ENCODE results near the gene AMIGO1.

The AMIGO1 gene

DNA sequence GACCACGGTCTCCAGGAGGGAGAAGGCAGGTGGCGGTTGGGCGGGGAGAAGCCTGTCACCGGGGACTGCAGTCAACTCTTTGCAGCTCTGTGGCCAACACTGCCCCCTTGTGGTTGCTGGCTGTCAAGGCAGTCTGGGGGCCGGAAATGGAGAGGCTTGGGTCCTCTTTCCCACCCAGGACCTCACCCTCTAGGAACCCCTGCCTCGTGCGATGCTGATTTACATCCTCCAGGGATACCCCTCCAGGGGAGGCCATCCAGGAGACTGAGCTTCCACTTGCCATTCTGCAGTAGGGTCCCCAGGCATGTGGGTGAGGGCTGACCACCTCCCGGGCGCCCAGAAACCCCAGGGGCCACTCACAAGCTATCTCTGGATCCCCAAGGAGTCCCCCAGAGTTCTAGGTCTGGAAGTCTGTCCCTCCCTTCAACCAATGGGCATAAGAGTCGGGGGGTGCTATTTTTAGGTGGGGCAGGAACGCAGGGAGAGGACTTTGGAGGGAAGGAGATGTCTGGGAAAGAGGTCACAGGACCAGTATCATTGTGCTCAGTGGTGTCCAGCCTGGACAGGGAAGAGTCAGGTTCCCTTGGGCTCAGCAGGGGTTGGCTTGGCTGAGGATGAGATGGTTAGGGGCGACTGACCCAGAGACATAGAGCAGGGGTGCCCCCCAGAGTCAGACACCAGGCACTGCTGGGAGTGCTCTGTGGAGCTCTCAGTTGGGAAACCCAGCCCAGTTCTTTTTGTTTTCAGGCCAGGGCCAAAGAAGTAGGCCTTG, 23.0 kb upstream of the AMIGO1 start:
- DNase-seq (ENCODE audit: low read depth), result peak; percentile 88

DNA sequence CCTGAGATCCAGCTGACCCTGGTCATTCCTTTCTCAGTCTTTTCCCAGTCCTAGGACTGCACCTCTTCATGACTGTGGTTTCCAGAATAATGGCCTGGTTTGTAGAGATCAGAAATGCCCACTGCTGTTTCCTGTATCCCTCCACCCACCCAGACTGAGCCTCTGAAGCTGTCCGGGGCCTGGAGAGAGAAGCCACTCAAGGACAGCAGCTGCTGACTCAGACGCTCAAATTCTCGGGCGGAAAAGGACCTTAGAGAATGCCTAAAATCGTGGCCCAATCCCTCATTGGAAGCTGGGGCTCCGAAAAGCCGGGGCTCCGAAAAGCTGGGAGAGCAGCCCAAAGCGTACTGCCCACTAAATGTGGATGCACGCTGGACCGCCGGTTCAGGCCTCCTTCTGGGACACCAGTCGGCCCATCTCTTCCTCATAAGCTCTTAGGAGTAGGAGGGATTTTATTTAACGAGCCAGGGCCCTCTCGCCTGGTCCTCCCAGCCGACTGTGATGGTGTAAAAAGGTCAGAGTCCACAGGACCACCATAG, 22.4 kb upstream of the AMIGO1 start:
- DNase-seq (ENCODE audit: low read depth), result peak; percentile 25

DNA sequence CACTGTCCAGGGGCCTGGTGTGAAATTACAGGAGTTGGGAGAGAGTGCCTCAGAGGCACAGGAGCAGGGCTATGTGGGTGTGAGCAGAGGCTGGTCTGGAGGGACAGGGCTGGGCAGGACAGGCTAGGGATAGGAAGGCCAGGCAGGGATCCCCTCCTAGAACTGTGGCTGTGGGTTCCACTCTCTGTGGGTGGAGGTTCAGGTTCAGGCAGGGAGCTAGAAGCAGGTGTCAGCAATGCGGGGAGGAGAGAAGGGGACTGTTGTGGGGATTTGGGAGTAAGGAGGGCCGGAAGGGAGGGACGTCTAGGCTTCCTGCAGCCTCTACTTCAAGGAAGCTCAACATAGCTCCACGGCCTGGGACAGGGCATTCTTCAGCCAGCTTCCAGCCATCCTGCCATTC, 21.9 kb upstream of the AMIGO1 start:
- DNase-seq (ENCODE audit: low read depth), result no peak

DNA sequence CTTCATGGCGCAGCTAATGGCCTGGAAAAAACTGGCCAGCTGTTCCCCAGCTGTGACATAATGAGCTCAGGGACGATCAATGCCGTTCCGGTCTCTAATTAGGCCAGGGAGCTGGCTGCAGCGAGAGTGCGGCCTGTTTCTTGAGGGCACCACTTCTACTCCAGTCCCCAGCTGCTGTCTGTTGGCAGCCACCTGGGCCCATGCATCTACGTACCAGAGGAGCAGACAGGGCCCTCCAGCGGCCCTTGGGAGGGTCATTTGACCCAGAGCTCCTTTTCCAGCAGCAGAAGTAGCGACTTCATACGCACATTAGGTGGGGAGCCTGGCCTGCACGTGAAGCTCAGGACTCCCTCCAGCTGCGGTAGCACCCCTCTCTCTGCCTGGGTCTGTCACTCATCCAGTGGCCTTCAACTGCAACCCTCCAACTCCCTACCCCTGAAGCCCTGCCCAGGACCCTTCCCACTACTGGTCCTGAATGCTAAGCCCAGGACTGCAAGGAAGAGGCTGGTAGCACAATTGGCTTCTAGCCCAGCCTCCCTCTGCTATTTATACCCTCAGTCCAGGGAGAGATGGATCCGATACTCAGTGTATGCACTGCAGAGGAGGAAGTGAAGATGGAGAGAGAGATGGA, 21.0 kb upstream of the AMIGO1 start:
- peak; percentile 18 for DNase-seq (ENCODE audit: low read depth)

DNA sequence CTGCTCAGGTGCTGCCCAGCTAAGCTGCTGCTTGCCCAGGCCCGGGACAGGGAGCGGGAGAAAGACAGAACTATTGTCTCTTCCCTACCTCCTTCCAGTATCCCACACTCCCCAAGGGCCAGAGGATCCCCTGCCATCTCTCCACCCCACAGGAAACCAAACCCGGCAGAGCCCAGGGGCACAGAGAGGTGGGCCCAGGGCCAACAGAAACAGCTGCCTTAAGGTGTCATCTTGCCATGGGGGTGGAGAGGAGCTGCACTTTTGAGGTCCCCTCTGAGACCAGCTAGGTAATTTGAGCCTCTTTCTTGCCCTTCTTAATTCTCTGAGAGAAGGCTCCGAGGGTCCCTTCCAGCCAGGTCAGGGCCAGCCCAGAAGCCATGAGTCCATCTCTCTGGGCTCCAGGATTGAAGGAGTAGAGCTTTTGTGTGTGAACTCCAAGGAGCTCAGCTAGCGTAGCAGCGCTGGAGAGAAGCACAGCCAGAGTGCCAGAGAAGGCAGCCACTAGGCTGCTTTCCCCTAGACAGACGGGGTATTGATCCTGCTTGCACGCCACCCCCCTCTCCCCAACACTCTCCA, 20.4 kb upstream of the AMIGO1 start:
- peak; percentile 53 for DNase-seq (ENCODE audit: low read depth)

DNA sequence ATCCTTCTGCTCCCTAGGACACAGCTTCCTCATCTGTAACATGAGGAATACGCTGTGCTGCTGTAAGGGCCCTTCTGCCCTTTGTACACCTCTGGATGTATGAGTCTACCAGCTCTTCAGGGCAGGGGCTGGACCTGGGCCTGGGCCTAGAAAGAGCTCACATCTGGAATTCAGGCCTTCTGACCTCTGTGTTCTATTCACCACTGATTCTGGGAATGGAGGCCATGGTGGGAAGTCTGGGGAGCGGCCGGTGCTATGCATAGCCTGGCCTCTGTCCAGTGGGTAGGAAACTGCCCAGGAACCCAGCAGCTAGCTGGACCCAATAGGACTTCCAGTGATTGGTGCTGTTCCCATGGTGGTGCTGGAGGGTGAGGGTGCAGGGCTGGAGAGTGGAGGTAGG, 19.2 kb upstream of the AMIGO1 start:
- DNase-seq (ENCODE audit: low read depth), result no peak

DNA sequence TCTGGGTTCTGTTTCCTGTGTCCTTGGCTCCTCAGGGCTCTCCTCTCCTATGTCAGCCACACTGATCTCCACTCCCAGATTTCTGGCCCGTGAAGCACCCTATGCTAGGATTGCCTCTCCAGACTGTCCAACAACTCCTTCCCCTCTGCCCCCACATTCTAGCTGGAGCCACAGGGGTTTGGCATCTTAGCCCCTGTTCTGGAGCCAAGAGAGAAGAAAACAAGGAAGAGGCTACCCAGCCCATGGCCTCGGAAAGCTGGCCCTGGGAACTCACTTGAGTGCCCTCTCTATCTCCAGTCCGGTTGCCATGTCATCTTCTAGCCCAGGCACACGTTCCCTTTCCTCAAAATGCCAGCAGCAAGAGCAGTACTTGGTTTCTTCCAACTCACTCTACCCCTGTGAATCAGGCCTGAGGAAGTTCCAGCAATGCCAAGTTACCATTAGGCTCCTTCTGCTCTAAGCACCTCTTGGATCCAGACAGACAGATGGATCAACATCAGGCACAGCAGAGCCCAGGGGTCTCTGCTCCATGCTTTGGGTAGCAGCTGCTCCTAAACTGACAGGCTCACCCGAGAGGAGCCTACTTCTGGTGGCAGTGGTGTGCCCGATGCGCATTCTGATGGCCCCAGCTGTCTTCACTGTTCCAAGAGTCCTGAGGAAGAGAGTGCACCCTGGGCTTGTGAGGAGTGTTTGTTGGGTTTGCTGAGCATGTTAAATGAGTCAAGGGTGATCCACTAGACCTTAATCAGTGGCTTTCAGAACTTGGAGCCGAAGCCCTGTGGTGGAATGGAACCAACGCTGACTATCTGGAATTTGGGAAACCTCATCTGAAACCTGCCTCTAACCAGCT, 18.5 kb upstream of the AMIGO1 start:
- DNase-seq (ENCODE audit: low read depth), result no peak

DNA sequence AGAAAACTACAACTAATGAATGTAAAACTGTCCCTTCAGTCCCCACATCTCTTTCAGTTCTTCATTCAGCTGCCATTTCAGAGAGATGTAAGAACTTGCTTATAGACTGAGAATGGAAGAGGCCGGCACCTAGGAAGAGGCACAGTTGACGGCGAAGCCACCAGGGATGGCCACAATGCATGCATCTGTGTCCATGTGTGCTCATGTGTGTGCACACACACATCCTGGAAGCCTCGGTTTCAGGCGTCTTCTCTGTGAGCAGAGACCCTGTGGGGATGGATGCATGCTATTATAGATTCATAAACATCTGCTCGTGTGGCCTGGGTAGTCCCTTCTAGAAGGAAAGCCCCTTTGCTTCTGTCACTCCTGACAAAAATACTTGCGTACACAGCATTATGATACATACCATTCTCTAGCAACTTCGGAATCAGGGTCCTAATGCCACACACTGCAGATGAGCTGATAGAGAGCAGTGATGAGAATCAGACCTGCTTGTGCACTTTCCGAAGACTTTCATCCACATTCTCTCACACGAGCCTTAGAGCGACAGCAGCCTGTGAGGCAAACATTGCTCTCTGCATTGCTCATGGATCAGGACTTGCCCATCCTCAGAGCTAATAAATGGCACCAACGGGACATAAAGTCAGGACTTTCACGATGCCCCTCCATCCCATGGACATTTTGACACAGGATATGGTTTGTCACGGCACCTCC, 17.7 kb upstream of the AMIGO1 start:
- DNase-seq (ENCODE audit: low read depth), result no peak

DNA sequence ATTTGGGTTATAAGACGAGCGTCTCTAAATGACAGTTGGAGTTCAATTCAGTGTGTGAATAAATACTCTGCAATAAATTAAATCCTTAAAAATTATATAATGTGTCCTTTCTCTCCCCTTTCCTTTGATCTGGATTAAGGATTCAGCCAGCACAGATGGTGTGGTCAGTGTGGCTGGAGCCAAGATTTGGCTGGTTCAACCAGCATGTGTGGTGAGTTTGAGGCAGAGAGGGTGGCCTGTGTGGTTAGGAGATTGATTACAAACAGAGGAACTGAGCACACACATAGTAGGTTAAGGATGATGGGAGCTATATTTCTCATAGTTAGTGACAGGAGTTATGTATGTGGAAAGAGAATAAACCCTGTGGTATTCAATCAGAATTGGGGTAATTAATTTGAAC, 14.2 kb upstream of the AMIGO1 start:
- DNase-seq (ENCODE audit: low read depth), result no peak

DNA sequence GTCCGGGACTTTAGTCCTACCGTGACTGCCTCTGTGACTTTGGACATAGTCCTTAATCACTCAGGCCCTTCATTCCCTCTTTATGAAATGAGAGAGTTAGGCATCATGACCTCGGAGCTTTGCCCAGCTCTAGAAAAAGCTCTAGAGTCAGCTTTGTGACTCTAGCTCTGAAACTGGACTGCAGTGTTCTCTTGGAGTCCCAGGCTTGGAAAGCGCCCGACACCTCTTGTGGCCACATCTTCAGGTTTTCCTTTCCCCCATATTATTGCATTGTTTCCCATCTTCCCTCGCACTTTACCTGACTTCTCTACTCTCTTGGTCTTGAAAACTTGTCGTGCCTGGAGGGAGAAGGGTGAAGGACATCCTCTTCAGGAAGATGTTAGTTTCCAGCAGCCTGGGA, 12.5 kb upstream of the AMIGO1 start:
- no peak for DNase-seq (ENCODE audit: low read depth)

DNA sequence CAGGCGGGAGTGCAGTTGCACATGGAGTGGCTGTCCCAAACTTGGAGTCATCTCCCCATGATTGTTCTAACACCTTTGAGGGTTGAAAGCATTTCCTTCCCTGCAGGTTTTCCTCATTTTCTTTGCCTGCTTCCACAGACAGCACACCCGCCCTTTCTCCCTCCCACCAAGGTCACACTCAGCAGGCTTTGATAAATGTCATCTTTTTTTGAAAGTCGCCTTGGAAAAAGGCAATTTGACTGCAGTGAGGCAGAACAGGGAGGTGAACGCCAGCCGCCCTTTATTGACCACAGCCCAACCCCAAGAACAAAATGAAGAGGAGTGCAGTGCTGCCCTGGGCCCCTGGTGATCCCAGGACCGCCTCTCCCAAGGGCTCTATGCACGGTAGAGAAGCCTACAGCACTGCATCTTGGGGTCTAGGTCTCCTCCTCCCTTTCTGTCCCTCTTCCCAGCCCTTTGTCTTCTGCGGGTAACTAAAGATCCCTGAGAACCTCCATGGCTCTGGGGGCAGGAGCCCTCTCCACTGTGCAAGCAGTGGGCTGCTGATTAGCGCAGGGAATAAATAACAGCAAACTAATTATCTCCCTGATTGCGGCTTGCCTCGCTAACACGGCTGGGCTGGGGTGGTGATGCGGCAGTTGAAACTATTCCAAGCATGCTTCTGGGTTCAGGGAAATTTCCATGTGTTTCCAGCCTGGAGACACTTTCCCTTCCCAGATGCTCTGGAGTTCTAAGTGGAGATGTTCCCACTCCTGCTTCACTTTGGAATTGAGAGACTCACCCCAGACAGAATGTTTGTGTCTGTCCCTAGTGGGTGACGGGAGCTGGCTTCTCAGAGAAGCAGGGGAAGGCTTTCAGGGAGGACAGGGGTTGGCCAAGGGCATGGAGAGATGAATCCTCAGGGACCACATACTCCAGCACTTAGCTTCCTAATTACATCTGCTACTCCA, 11.8 kb upstream of the AMIGO1 start:
- DNase-seq (ENCODE audit: low read depth), result peak; percentile 51

DNA sequence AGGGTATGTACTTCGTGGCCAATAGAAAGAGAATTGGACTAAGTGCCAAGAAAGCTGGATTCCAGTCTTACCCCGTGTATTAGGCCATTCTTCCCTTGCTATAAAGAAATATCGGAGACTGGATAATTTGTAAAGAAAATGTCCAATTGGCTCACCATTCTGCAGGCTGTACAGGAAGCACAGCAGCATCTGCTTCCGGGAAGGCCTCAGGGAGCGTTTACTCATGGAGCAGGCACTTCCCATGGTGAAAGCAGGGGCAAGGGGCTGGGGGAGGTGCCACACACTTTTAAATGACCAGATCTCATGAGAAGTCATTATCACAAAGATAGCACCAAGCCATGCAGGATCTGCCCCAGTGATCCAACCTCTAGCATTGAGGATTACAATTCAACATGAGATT, 7.8 kb upstream of the AMIGO1 start:
- no peak for DNase-seq (ENCODE audit: low read depth)

DNA sequence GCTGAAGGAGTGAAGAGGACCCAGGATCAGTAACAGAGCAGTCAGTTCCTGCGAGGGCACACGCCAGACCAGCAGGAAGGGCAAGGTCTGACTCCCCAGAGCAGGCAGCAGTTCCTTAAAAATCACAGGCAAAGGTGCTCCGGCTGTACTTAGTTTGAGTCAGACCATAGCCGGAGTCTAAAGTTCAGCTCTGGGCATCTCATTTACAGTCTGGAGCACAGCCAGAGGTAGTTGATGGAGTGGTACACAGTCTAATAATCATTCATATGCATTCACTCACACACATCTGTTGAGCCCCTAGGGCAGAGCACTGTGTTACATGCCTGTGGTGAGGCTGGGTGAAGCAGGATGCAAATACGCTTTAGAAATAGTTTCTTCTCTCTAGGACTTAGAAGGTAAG, 7.3 kb upstream of the AMIGO1 start:
- peak; percentile 93 for DNase-seq (ENCODE audit: low read depth)

DNA sequence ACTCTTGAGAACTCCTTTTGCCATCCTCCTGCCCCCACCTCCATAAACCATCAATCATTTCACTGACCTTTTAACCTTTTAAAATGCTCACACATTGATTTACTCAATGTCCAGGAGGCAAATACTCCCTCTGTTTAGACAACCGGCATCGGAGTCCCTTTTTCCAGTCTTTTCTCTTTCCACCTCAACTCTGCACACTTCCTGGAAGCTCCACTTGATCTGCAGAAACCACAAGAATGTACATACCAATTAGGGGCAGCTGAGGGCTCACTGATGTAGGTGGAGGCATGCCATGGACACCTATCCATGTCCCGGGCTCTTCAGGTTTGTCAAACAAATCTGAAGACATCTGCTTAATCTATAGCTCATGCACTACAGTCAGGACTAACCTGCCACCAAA, 5.3 kb upstream of the AMIGO1 start:
- DNase-seq (ENCODE audit: low read depth), result peak; percentile 31

DNA sequence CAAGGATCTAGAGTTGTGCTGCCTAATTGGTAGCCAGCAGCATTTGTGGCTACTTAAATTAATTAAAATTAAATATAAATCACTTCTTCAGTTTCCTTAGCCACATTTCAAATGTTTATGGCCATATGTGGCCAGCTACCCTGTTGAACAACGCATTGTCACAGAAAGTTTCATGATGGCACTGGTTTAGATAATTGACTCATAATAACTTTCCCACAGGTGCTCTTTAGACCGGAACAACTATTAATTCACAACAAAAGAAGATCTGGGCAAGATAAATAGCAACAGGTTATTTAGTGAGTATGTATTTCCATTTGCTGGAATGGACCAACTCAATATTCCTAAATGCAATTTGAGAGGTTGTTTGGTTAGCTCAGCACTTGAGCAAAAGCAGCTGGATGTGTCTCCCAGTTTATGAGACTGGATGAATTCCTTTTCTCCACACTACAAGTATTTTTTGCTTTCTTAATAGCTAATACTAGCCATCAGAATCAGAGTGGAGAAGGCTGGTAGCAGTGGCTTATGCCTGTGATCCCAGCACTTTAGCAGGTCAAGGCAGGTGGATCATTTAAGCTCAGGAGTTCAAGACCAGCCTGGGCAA, 3.7 kb upstream of the AMIGO1 start:
- DNase-seq (ENCODE audit: low read depth), result no peak

DNA sequence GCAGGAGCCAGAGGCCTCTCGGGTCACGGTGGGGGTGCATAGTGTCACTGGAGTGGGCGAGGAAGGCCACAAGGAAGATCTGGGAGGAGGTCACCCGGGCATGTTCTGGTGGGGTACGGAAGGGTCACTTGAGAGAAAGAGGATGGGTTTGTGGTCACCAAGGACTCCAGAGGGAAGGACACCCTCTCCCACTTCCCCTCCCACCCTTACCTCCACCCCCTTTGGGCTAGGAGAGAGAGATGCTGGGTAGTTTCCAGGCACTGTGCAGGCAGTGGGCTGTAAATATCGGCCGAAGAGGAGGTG, 703 bp downstream of the AMIGO1 start:
- no peak for DNase-seq (ENCODE audit: low read depth)

DNA sequence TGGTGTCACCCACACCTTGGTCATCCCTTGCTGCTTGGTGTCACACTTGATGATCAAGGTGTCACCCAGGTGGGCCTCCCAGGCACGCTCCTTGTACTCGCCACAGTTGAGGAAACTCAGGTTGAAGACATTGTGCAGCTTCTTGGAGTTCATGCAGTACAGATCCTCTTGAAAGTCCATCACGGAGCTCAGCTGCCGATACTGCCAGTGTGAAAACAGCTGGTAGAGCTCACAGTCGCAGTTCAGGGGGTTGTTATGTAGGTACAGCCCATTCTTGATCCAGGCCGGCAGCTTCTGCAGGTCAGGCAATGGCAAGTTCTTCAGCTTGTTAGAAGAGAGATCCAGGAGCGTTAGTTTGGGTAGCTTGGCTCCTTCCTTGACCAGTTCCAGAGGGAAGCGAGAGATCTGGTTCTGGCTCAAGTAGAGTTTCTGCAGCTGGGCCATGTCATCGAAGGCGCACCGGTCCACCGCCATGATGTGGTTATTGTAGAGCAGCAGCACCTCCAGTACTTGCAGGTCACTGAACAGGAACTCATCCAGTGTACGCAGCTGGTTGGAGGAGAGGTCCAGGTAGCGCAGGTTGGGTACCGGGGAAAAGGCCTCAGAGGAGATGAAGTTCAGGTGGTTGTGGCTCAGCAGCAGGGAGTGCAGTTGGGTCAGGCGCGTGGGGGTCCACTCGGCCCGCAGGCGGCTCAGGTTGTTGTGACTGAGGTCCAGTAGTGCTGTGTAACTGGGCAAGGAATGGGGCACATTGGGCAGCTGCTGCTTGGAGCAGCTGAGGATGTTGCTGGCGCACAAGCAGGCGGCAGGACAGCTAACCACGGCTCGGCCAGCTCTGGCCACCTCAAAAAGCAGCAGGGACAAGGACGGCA, 1.3 kb downstream of the AMIGO1 start:
- DNase-seq (ENCODE audit: low read depth), result no peak

DNA sequence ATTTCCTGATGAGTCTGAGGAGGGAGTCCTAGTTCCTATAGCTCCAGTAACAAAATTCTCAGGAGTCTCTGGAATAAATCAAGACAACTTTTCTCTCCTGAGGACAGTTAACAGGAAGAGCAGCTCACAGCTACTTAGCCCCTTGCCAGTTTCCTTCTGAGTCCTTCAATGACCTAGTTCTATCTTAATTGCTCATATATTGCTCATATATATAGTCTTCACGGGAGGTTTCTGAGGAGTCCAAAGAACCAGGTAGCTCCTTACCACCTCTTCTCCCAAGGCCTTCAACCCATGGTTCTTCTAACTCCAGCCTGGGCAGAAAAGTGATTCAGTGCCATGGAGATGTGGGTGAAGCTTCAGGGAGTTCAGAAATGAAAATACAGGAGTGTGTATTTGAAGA, 4.6 kb downstream of the AMIGO1 start:
- DNase-seq (ENCODE audit: low read depth), result no peak

DNA sequence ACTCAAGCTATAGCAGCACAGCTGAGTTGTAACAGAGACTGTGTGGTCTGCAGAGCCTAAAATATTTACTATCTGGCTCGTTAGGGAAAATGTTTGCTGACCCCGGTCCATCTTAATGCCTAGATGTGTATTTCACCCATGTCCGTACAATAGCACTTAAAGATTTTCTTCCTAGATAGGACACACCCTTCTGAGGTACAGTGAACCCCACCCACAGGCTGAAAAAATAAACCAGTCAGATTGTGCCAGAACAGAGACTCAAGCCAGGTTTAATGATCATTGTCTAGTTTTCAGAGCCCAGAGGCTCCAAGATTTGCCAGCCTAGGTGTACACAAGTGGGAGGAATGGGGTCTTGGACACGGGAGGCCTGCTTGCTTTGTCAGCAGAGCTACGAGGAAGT, 5.6 kb downstream of the AMIGO1 start:
- no peak for DNase-seq (ENCODE audit: low read depth)
